Endothelial cell of umbilical vein (primary cell): ENCODE measurements around the gene SRM. TPM values are rescaled to one million over a fixed set of nuclear protein-coding genes. Genes with fewer than 3 reads are reported as not detected.

ENCODE experiments used
- BruUV-seq: library from RNA; stranded (reverse); fragments of 400-500 nt; replicated peaks from 2 replicates; lab custom pipeline; 2021; lab: Mats Ljungman, UMichigan
- CTCF ChIA-PET: fragments of 300-600, 350-600 bp; sonication (Branson Sonifier 250); formaldehyde crosslinking; loops from one replicate; lab custom pipeline; 2021; ENCODE audit warnings: antibody characterized with exemption, inconsistent platforms; lab: Charles Lee
- POLR2A ChIA-PET: fragments of 300-600, 350-600 bp; sonication (Branson Sonifier 250); formaldehyde crosslinking; loops from one replicate; lab custom pipeline; 2021; ENCODE audit warnings: antibody characterized with exemption, inconsistent platforms; lab: Charles Lee
- DNase-seq: peaks from one replicate; pipeline ENCODE4 v3.0.0-alpha.2; 2011; ENCODE audit warnings: low read depth, low spot score
- FAIRE-seq: peaks from 2 replicates; lab custom pipeline; 2011; peaks lifted over from hg19 to GRCh38; lab: Jason Lieb, UNC
- H2AFZ ChIP-seq: 2 replicates; pipeline ENCODE4 v1.6.0; 2012; ENCODE audit warnings: low read depth, low read length, control low read depth, inconsistent platforms
- H3K27ac ChIP-seq: 2 replicates; pipeline ENCODE4 v1.5.1; 2011; ENCODE audit warnings: low read depth, mild to moderate bottlenecking, control low read depth, low read length, moderate library complexity; ENCODE audit not compliant: insufficient read depth
- H3K27me3 ChIP-seq, 2 experiments: 2 replicates each; pipeline versions ENCODE4 v1.6.0 to v1.6.1; 2011; ENCODE audit warnings: low read length in 2 of 2, mixed read lengths in 1 of 2; ENCODE audit not compliant: control insufficient read depth in 2 of 2, insufficient read depth in 2 of 2
- H3K36me3 ChIP-seq, 2 experiments: 2 replicates in 1 of 2; 3 replicates in 1 of 2; pipeline ENCODE4 v1.5.1; 2011; ENCODE audit warnings: low read length in 2 of 2, mild to moderate bottlenecking in 1 of 2, moderate library complexity in 1 of 2; ENCODE audit not compliant: control insufficient read depth in 2 of 2, insufficient read depth in 2 of 2; ENCODE audit errors: extremely low read depth in 1 of 2
- H3K4me1 ChIP-seq: 3 replicates; pipeline ENCODE4 v1.5.1; 2011; ENCODE audit warnings: mild to moderate bottlenecking, low read length; ENCODE audit not compliant: control insufficient read depth, insufficient read depth; ENCODE audit errors: extremely low read depth
- H3K4me2 ChIP-seq: 2 replicates; pipeline ENCODE4 v1.6.1; 2011; ENCODE audit warnings: low read length, control low read depth, mixed read lengths; ENCODE audit not compliant: insufficient read depth
- H3K4me3 ChIP-seq, 3 experiments: fragments of 200-600 bp in 1 of 3; sonication (generic), shearing (Covaris generic) in 1 of 3; replicated peaks in 1 of 3; 2 replicates each; pipeline ENCODE4 v1.5.1; 2011 to 2016; ENCODE audit warnings: control low read depth in 3 of 3, low read length in 3 of 3, mild to moderate bottlenecking in 2 of 3, inconsistent platforms in 1 of 3, low read depth in 1 of 3, moderate library complexity in 1 of 3; ENCODE audit not compliant: insufficient read depth in 1 of 3
- H3K79me2 ChIP-seq: 2 replicates; pipeline ENCODE4 v1.6.0; 2012; ENCODE audit warnings: low read length, inconsistent platforms; ENCODE audit not compliant: control insufficient read depth, insufficient read depth
- H3K9ac ChIP-seq: replicated peaks from 2 replicates; pipeline ENCODE3; 2011; ENCODE audit warnings: low read length, control low read depth; ENCODE audit not compliant: insufficient read depth; ENCODE audit errors: extremely low read depth
- H3K9me1 ChIP-seq: replicated peaks from 3 replicates; pipeline ENCODE4 v1.6.0; 2011; ENCODE audit warnings: mild to moderate bottlenecking, low read length; ENCODE audit not compliant: control insufficient read depth, insufficient read depth; ENCODE audit errors: extremely low read depth
- H3K9me3 ChIP-seq: replicated peaks from 2 replicates; pipeline ENCODE4 v1.5.1; 2012; ENCODE audit warnings: low read length, inconsistent platforms; ENCODE audit not compliant: control insufficient read depth, insufficient read depth
- H4K20me1 ChIP-seq: replicated peaks from 2 replicates; pipeline ENCODE3; 2011; ENCODE audit warnings: mild to moderate bottlenecking, low read length; ENCODE audit not compliant: control insufficient read depth, insufficient read depth; ENCODE audit errors: extremely low read depth
- EZH2 ChIP-seq: IDR thresholded peaks from 2 replicates; pipeline ENCODE4 v1.6.1; 2012; ENCODE audit warnings: borderline replicate concordance, low read depth, mild to moderate bottlenecking, moderate library complexity, low read length, inconsistent platforms; ENCODE audit not compliant: severe bottlenecking
- FOS ChIP-seq: IDR thresholded peaks from 2 replicates; pipeline ENCODE4 v1.6.1; 2011; ENCODE audit warnings: mild to moderate bottlenecking, low read length, moderate library complexity, borderline replicate concordance; ENCODE audit not compliant: insufficient read depth
- POLR2A ChIP-seq: IDR thresholded peaks from 2 replicates; pipeline ENCODE4 v1.6.1; 2012; ENCODE audit warnings: low read depth, mild to moderate bottlenecking, control low read depth, low read length
- POLR2AphosphoS5 ChIP-seq: IDR thresholded peaks from 2 replicates; pipeline ENCODE4 v1.6.1; 2012; ENCODE audit warnings: low read depth, mild to moderate bottlenecking, control low read depth, low read length, moderate library complexity; ENCODE audit not compliant: insufficient read depth
- dilution Hi-C: fragments of 300-500 bp; cut with MboI; formaldehyde crosslinking; loops from one replicate; pipeline ENCODE4 v1.15.0; 2019; ENCODE audit warnings: low sequenced_read_pairs; ENCODE audit not compliant: extremely low pct_ligation_motif_present
- intact Hi-C: fragments of 100-400 bp; cut with micrococcal nuclease; formaldehyde crosslinking; loops from one replicate; pipeline ENCODE4 v1.10.0; 2022
- polyA plus RNA-seq, 4 experiments: library from polyadenylated mRNA; depleted of rRNA in 3 of 4; stranded (reverse) in 3 of 4; unstranded in 1 of 4; fragments of >200 nt; gene quantifications; 2 replicates each; pipeline versions ENCODE4 v1.2.1 to v1.2.3, GENCODE V29; 2011 to 2012; ENCODE audit warnings: missing spikeins in 1 of 4
- total RNA-seq: library from RNA; stranded (reverse); gene quantifications from 2 replicates; pipeline ENCODE4 v1.2.3, GENCODE V29; 2021
- TF ChIP-seq, protein P1 (sequence below): IDR thresholded peaks from 2 replicates; pipeline ENCODE4 v1.6.1; 2011; ENCODE audit not compliant: insufficient read depth, insufficient read length

Gene SRM
- total and polyA plus RNA-seq, 2 donors (not counting 3 experiments of a cell fraction or from before 2014, with no cell fraction given), result 81.3 to 172 TPM

DNA sequence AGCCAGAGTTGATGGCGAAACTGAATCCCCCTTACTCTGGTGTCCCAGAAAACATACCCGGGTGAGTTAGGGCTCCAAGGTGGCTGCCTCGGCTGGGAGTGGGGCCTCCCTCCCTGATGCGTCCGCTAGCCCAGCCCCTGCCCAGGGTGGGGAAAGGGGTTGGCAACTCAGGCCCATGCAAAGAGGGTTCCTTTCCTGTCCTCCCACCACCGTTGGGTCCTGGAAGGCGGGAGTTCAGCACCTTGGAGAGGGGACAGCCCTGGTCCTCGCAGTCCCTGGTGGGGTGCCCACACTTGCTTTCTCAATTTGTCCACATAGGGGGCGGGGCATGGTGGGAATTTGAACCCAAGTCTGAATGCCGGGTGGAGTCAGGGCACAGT lies 6.1 kb downstream of the SRM start:
- Histone ChIP-seq H3K36me3 (peaks cover 0 to 12% of the 10 kb centered on the region in 2 experiments), H3K27me3 (no peaks in the 10 kb centered on the region), H3K4me2 (no peak overlapping the region), H3K9me1 (no peaks in the 10 kb centered on the region), H3K79me2 (peaks cover 5% of the 10 kb centered on the region), H4K20me1 (no peaks in the 10 kb centered on the region), H3K9ac (no peak overlapping the region), H3K27ac (no peak overlapping the region), H3K4me3 (no peak overlapping the region), H2AFZ (no peak overlapping the region), H3K9me3 (no peaks in the 10 kb centered on the region), H3K4me1 (peaks cover 4% of the 10 kb centered on the region)
- no TSS peak for BruUV-seq
- TF ChIP-seq EZH2 (no peak), POLR2A (peak; percentile 8)
- dilution Hi-C loops, result no loop called here
- intact Hi-C loops, result no loop called here
- POLR2A ChIA-PET, result interaction anchor here (1.0 kb wide), 1 partner anchor 36 kb away, joined by 3 read pairs; no protein-coding TSS in a partner anchor
- FAIRE-seq, result no peak
- CTCF ChIA-PET, result interaction anchor here (1.6 to 8.5 kb wide), 2 partner anchors 16 to 17 kb away, joined by 9 to 77 read pairs; no protein-coding TSS in a partner anchor
- DNase-seq, result no peak

DNA sequence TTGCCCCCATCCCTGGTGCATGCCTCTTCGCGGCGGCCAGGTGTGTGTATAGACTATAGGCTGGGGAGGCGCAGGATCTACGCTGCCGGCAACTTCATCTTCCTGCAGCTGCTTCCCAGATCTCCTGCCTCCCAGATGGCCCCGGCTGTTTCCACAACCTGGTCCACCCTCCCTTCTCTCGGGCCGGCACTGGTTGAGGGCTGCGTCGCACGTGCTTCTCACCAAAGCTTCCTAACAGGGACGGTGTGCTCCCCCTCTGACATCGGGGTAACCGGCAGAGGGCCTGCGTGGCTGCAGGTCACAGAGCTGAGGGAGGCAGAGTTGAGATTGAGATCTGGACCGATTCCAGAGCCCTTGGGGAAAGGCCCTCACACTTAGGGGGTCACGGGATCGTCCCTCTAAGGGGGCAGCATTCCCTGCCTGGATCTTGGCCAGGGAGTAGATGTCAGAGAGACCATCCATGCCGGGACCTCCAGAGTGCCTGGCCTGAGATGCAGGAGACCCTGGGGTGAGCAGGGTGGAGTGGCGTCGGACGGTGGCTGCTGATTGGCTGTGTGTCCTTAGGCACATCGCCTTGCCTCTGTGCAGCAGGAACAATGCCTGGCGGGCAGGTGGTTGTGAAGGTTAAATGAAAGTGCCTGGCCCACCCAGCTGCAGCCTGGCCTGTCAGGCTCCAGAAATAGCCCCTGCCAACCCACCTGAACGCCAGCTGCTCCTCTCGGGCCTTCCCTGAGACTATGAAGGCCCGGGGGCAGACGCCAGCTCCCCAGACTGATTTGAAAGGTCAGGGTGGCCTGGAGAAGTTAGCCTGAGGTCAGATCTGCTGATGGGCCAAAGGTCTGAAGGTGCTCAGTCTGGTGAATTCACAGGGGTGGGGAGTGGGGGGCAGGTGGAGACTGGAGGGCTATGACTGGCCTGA lies 6.7 kb downstream of the SRM start:
- Histone ChIP-seq H3K27ac (no peak overlapping the region), H3K79me2 (peaks cover 2% of the 10 kb centered on the region), H3K36me3 (peaks cover 0 to 12% of the 10 kb centered on the region in 2 experiments), H4K20me1 (no peaks in the 10 kb centered on the region), H3K4me1 (no peaks in the 10 kb centered on the region), H3K9me1 (no peaks in the 10 kb centered on the region), H3K4me2 (no peak overlapping the region), H3K9me3 (no peaks in the 10 kb centered on the region), H3K4me3 (no peak overlapping the region), H3K27me3 (no peaks in the 10 kb centered on the region), H3K9ac (no peak overlapping the region), H2AFZ (no peak overlapping the region)
- CTCF ChIA-PET, result interaction anchor here (8.5 kb wide), 1 partner anchor 16 kb away, joined by 77 read pairs; no protein-coding TSS in a partner anchor
- BruUV-seq, result no TSS peak
- POLR2A ChIA-PET, result interaction anchor here (1.0 kb wide), 1 partner anchor 36 kb away, joined by 3 read pairs; no protein-coding TSS in a partner anchor
- FAIRE-seq, result no peak
- TF ChIP-seq POLR2A (peak; percentile 51), FOS (no peak), POLR2AphosphoS5 (peak; percentile 56)
- TF ChIP-seq, protein P1, sequence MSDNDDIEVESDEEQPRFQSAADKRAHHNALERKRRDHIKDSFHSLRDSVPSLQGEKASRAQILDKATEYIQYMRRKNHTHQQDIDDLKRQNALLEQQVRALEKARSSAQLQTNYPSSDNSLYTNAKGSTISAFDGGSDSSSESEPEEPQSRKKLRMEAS, result no peak
- dilution Hi-C loops (no loop called here), intact Hi-C loops (no loop called here)
- no peak for DNase-seq
